H1 (cell line): ENCODE measurements around the gene VSIG10L.

Experiments used
- EP300 ChIP-seq, 2 experiments: IDR thresholded peaks; 1 replicate in 1 of 2; 2 replicates in 1 of 2; pipeline ENCODE4 v1.6.1; 2011 to 2012; ENCODE audit warnings: low read depth in 2 of 2, low read length in 2 of 2, mild to moderate bottlenecking in 2 of 2, borderline replicate concordance in 1 of 2, inconsistent platforms in 1 of 2, moderate library complexity in 1 of 2
- EZH2 ChIP-seq: fragments of 200-600 bp; sonication (generic); IDR thresholded peaks from 2 replicates; pipeline ENCODE4 v1.7.1; 2012; ENCODE audit warnings: low read depth, mild to moderate bottlenecking, moderate library complexity, low read length, inconsistent platforms; ENCODE audit not compliant: severe bottlenecking
- HDAC2 ChIP-seq, 2 experiments: fragments of 300-600 bp in 1 of 2; sonication (generic) in 1 of 2; IDR thresholded peaks; 2 replicates each; pipeline ENCODE4 v1.6.1; 2011 to 2012; ENCODE audit warnings: low read depth in 2 of 2, low read length in 2 of 2, mild to moderate bottlenecking in 2 of 2, moderate library complexity in 2 of 2, borderline replicate concordance in 1 of 2, inconsistent platforms in 1 of 2
- JUN ChIP-seq: IDR thresholded peaks from 2 replicates; pipeline ENCODE4 v1.6.1; 2011; ENCODE audit warnings: low read depth, mild to moderate bottlenecking, improper control_type of control experiment, low read length
- KDM1A ChIP-seq: fragments of 200-600, 300-600 bp; sonication (generic); IDR thresholded peaks from 2 replicates; pipeline ENCODE4 v1.7.1; 2016; ENCODE audit warnings: mild to moderate bottlenecking, low read length, borderline replicate concordance
- POLR2A ChIP-seq, 2 experiments: IDR thresholded peaks; 1 replicate in 1 of 2; 2 replicates in 1 of 2; pipeline ENCODE4 v1.6.1; 2011; ENCODE audit warnings: low read depth in 2 of 2, low read length in 2 of 2, mild to moderate bottlenecking in 2 of 2; ENCODE audit errors: control extremely low read depth in 1 of 2
- RFX5 ChIP-seq: IDR thresholded peaks from 2 replicates; pipeline ENCODE4 v1.6.1; 2011; ENCODE audit warnings: low read depth, low read length, improper control_type of control experiment, borderline replicate concordance
- SUZ12 ChIP-seq: fragments of 200-600 bp; sonication (generic); IDR thresholded peaks from 2 replicates; pipeline ENCODE4 v1.6.1; 2012; ENCODE audit warnings: mild to moderate bottlenecking, inconsistent platforms, low read length, moderate library complexity, mixed read lengths
- TAF1 ChIP-seq: IDR thresholded peaks from 2 replicates; pipeline ENCODE4 v1.6.1; 2011; ENCODE audit warnings: mild to moderate bottlenecking, low read depth, low read length
- YY1 ChIP-seq: IDR thresholded peaks from 2 replicates; pipeline ENCODE4 v1.6.1; 2011; ENCODE audit warnings: low read depth, mild to moderate bottlenecking, low read length
- ZNF274 ChIP-seq: IDR thresholded peaks from 2 replicates; pipeline ENCODE4 v1.7.0; 2012; ENCODE audit warnings: low read length, borderline replicate concordance; ENCODE audit errors: extremely low read depth
- TF ChIP-seq, protein P1 (sequence below), 3 experiments: IDR thresholded peaks; 1 replicate in 2 of 3; 2 replicates in 1 of 3; pipeline versions ENCODE4 v1.5.1 to v1.6.1; 2011; ENCODE audit warnings: low read length in 3 of 3, mild to moderate bottlenecking in 3 of 3, inconsistent platforms in 2 of 3, low read depth in 1 of 3, moderate library complexity in 1 of 3; ENCODE audit not compliant: insufficient read depth in 1 of 3; ENCODE audit errors: control extremely low read depth in 1 of 3
- TF ChIP-seq, protein P2 (sequence below): IDR thresholded peaks from 2 replicates; pipeline ENCODE4 v1.6.1; 2012; ENCODE audit warnings: inconsistent platforms
- TF ChIP-seq, protein P3 (sequence below): IDR thresholded peaks from 2 replicates; pipeline ENCODE4 v1.6.1; 2012; ENCODE audit warnings: low read length, inconsistent platforms

DNA sequence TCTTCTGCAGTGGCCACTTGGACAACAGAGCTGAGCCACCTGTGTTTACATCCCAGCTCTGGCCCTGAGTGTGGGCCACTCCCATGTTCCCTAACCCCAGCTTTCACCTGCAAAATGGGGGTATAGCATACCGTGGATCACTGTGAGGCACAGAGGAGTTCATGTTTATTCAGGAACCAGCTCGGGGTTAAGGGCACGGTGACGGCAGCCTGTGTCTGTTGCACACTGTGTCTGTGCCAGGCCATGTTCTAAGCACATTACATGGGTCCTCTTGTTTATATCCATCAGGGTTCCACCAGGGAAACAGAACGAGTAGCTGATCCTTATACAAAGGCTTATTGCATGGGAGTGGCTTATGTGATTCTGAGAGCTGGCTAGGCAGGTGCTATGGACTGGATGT, 44.5 kb downstream of the VSIG10L start:
- TF ChIP-seq JUN = no peak
- TF ChIP-seq EZH2 = no peak
- no peak for TF ChIP-seq EP300 (IDR thresholded peaks at IDR 0.05; ENCODE audit: borderline replicate concordance in 1 of 2, low read depth in 2 of 2, low read length in 2 of 2)
- TF ChIP-seq, protein P1, sequence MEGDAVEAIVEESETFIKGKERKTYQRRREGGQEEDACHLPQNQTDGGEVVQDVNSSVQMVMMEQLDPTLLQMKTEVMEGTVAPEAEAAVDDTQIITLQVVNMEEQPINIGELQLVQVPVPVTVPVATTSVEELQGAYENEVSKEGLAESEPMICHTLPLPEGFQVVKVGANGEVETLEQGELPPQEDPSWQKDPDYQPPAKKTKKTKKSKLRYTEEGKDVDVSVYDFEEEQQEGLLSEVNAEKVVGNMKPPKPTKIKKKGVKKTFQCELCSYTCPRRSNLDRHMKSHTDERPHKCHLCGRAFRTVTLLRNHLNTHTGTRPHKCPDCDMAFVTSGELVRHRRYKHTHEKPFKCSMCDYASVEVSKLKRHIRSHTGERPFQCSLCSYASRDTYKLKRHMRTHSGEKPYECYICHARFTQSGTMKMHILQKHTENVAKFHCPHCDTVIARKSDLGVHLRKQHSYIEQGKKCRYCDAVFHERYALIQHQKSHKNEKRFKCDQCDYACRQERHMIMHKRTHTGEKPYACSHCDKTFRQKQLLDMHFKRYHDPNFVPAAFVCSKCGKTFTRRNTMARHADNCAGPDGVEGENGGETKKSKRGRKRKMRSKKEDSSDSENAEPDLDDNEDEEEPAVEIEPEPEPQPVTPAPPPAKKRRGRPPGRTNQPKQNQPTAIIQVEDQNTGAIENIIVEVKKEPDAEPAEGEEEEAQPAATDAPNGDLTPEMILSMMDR (IDR thresholded peaks at IDR 0.05; ENCODE audit: control extremely low read depth in 1 of 3, insufficient read depth in 1 of 3, low read depth in 1 of 3, low read length in 3 of 3) = no peak
- no peak for TF ChIP-seq HDAC2 (IDR thresholded peaks at IDR 0.05; ENCODE audit: borderline replicate concordance in 1 of 2, low read depth in 2 of 2, low read length in 2 of 2)
- no peak for TF ChIP-seq POLR2A (IDR thresholded peaks at IDR 0.05; ENCODE audit: control extremely low read depth in 1 of 2, low read depth in 2 of 2, low read length in 2 of 2)
- TF ChIP-seq ZNF274 = no peak
- TF ChIP-seq RFX5 = no peak
- TF ChIP-seq SUZ12 = no peak
- no peak for TF ChIP-seq TAF1
- no peak for TF ChIP-seq KDM1A
- TF ChIP-seq YY1 = no peak
- TF ChIP-seq, protein P2, sequence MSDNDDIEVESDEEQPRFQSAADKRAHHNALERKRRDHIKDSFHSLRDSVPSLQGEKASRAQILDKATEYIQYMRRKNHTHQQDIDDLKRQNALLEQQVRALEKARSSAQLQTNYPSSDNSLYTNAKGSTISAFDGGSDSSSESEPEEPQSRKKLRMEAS = no peak
- TF ChIP-seq, protein P3, sequence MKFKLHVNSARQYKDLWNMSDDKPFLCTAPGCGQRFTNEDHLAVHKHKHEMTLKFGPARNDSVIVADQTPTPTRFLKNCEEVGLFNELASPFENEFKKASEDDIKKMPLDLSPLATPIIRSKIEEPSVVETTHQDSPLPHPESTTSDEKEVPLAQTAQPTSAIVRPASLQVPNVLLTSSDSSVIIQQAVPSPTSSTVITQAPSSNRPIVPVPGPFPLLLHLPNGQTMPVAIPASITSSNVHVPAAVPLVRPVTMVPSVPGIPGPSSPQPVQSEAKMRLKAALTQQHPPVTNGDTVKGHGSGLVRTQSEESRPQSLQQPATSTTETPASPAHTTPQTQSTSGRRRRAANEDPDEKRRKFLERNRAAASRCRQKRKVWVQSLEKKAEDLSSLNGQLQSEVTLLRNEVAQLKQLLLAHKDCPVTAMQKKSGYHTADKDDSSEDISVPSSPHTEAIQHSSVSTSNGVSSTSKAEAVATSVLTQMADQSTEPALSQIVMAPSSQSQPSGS = no peak
